8988T (cell line): ENCODE measurements around the gene DYRK1B.
A peak's percentile ranks its signal among the peaks of the same experiment; 100 is the strongest.
"Not testable (repeated sequence)": the region's sequence is repeated elsewhere in the genome, so short reads cannot be mapped to it uniquely, and the experiment has no call there.

Source experiments
- DNase-seq: peaks from one replicate; pipeline ENCODE4 v3.0.0; 2011

DYRK1B gene

DNA sequence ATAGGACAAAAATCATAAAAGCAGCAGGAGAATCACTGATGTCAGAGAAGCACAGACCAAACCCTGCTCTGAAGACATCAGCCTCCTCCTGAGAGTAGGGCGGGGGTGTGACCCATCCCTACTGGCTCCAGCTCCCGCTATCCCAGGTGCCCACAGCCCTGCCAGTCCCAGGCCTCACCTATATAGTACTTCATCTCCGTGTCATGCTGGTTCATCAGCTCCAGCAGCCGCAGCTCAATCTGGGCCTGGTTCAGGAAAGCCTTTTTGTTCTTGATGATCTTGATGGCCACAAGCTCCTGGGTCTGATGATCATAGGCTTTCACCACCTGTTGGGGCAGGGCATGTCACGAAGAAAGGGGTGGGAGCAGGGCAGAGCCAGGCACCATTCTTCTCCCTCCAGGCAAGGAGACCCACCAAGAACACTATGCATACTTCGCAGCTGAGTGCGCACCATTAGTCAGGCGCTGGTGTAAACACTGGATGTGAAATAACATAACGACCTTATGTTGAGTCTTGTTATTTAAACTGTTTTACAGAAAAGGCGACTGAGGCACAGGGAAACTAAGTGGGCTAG, 4.2 kb downstream of the DYRK1B start:
- no peak for DNase-seq

DNA sequence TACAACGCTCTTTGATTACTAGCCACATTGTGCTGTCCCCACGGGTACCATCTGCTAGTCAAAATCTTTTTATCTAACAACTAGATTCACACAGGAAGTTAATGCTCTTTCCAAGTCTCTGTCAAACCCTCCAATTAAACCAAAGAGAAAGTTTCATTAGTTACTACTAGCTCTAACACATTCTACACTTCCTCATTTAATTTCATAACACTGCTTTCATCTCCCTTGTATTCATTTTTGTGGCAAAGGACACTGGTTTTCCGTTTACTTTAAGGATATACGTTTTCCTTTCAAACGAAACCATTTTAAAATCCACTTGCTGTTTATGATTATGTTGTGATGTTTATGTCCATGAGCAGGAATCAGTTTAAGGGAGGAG, 5.3 kb downstream of the DYRK1B start:
- DNase-seq, result no peak

DNA sequence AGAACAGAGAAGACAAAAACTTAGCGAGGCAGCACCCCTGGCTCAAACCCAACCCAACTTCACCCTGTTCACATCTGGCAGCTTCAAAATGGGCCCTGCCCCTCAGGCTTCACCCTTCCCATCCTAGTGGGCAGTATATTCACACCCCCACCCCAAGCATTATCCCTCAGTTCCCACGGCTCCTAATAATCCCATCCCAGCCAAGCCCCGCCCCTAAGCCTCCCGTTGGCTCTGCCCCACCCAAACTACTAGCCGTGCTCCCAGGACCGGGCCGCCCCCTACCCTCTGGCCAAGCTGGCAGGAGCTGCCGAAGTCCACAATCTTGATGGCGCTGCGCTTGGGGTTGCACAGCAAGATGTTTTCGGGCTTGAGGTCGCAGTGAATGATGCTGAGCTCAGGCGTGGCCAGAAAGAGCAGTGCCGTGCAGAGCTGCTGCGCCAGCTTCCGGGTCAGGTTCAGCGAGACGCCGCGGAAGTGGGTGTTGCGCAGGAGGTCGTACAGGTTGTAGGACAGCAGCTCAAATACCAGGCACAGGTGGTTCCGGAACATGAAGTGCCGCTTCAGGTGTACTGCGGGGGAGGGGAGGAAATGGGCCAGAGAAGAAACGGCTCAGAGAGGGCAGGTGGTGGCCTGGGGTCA, 5.8 kb downstream of the DYRK1B start:
- no peak for DNase-seq

DNA sequence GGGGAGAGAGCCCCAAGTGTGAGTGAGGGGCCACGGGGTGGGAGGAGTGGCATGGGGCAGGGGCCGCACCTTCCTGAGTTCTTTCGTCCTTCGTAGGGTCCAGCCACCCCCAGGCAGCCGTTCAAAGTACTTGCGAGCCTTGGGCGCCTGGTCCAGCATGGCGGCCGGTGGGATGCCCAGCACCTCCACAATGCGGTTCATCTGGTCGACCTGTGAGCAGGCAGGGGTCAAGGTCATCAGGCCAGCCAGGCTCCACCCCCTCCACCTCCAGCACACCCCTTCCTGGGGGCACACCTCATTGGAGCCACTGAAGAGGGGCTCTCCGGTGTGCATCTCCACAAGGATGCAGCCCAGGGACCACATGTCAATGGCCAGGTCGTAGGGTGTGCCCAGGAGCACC, 6.7 kb downstream of the DYRK1B start:
- DNase-seq, result no peak

DNA sequence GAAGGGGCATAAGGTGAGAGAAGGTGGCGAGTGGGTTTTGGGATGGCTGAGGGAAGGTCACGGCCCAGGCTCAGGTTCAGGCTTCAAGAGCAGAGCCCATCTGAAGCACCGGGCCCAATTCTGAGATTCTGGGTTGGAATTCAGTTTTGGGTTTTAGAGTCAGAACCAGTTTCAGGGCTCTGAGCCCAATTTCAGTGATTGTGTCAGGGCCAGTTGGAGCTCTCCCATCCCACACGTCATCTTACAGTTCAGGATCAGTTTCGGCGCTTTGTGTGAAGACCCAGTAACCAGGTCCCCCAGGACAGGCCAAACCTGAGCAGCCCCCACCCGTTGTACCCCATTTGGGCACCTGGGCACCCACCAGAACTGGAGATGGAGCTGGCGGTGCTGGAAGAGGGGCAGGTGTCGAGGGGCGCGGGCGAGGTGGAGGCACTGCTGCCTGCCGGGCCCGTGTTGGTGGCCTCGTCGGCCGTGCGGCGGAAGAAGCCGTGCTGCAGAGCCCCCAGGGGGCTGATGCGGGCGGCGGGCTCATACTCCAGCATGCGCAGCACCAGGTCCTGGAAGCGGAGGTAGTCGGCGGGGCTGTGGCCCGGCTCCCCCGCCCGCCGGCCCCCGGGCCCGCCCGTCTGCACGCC, 7.5 kb downstream of the DYRK1B start:
- no peak for DNase-seq

DNA sequence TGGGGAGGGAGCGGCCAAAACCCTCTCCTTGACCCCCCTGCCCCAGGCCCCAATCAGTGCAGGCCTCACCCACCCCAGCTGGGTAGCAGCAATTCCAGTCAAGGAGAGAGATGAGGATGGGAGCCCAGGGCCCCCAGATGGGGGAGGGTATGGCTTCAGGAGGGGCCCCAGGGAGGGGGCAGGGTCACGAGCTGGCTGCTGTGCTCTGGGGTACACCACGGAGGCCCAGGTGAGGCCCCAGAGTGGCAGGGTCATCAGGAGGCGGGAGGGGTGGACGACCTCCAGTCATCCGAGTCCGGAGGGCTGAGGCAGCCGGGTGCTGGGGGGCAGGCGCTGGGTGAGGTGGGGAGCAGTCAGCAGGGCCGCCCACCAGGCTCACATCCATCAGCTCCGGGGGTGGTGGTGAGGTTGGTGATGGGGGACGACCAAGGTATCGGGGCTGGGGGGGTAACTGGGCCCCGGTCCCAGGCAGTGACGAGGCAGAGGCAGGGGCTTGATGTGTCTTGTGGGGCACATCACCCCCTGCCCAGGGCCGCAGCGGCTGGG, 8.4 kb downstream of the DYRK1B start:
- DNase-seq, result no peak

DNA sequence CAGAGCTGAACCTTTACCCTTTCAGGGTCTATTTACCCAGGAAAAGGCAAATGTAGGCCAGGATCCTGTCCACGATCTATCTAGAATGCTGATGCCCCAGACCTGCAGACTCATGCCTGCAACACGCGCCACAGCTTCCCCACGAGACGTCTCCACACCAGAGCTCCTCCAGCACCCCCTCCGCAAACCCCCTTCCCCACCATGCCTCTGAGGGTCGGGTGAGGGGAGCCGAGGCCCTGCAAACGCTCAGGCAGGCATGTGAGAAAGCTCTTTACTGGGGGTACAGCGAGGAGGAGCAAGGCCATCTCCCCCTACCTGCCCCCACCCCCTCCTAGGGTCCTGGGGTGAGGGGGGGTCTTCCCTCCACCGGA, 8.9 kb downstream of the DYRK1B start:
- no peak for DNase-seq

DNA sequence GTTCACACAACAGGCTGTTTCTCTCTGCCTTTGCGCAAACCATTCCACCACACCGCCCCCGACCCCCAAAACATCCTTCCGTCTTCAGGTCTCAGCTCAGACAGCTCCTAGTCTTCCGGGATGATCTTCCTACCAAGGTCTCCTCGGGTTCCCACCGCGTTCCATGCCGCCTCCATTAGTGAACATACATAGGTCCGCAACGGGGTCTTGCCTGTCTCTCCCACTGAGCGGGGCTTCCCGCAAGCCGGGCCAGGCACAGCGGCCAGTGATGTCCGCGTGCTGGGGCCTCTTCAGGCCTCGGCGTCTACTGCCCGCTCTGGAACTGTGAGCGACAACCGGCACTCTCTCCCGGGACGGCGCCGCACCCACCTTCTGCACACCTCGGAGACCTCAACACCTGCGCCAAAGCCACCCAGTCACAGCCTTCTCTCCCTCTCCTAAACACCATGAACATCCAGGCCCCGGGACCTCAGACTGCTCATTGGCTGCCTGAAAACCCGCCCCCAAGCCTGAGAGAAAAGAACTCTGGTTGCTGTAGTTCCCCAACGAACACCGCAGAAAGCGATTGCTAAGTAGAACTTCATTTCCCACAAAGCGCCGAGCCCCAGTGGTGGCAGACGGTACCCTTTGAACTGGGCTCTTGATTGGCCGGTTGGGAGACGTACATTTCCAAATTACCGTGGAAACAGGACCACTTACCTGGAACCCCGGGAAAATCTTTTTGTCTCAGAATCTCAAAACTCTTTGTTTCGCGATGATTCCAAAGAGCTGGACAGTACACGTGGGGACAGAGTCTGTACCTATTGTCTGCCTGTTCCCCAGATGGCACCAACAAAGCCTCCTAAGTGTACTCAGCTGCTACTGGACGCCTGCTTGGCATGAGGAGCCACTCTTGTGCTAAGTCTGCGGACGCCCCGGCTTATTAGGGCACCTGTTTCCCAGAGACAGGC, 9.5 kb downstream of the DYRK1B start:
- peak; percentile 88 for DNase-seq

DNA sequence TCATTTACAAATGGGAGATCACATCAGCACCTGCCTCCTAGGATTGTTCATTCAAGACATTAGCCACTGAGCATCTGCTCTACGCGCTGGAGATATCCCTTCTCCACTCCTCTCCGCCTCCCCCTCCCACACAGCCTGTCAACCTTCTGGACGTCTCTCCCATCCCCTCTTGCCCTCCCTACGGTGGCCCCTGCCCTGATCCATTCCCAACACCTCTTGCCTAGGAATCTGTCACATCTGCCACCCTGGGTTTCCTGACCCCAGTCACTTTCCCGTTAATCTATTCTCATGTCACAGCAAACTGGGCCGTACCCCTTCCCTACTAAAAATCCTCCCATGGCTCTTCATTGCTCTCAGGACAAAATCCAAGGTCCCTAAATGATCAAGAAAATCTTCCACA, 10.3 kb downstream of the DYRK1B start:
- no peak for DNase-seq

DNA sequence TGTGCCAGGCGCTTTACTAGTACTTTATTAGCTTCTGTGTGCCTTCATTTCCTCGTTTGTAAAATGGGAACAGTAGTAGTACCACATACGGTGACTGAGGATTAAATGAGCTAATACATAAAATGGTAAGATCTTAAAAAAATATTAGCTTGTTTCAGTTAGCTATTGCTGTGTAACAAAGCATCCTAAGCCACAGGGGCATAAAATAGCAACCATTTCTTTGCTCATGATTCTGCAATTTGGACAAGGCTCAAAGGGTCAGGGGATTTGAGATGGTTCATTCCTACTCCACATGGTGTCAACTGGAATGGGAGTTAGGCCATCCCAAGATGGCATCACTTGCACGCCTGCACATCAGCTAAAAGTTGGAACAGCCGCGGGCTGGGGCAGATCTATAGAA, 13.3 kb downstream of the DYRK1B start:
- DNase-seq, result no peak

DNA sequence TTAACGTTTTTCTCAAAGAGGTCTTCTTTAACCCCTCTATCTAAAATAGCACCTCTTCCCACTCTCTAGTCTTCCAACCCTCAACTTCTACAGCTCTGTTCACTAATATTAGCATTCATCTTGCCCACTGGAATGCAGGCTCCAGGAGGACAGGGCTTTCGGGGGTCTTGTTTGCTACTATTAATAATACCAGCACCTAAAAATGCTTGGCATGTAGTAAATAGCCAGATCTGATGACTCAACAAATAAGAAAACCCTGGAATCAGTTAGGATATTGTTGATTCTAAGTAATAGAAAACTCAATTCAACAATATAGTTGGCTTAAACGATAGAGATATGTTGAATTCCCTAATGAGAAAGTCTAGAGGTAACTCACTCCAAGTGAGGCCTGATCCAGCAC, 14.2 kb downstream of the DYRK1B start:
- DNase-seq, result no peak

DNA sequence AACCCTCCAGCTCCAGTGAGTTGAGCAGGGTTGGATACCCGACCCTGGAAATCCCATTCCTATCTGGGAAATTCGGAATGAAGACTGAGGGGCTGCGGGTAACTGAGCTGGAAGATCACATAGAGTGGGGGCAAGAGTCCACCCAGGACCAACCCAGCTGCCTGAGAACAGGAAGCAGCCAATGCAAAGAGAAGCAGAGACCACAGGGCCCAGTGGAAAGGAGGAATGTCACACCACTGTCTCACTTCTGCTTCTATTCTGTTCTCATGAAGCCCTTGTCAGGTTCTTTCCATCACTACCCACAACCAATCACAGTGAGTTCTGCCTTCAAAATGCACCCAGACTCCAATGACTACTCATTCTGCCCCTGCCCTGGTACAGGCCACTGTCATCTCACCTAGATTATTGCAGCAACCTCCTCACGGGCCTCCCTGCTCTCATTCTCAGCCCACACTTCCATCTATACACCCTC, 15.3 kb downstream of the DYRK1B start:
- no peak for DNase-seq

DNA sequence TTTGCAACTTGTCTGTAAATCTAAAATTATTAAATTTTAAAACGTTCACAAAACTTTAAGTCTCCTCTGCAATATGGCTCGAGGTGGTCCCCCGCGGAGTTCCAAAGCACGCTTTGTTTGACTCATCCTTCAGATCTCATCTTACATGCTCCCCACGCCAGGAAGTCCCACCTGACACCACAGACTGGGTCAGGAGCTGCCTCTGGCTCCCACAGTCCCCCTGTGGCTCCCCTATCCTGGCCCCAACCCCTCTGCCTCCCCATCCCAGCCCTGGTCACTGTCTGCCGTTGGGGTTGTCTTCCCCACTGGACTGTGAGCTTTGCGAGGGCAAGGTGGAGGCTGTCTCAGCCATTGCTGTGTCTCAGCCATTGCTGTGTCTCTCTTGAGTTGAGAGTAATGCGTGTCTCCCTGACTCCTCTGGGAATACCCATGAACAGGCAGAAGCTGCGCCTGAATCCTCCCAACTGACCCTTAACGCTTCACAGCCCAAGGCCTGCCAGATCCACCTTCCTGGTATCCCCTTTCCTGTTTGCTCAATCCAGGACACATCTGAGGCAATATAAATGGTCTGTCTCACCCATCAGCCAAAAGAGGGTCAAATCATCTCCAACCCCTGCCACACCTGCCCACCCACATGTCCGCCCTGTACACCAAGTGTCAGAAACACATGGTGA, 15.9 kb downstream of the DYRK1B start:
- DNase-seq, result no peak

DNA sequence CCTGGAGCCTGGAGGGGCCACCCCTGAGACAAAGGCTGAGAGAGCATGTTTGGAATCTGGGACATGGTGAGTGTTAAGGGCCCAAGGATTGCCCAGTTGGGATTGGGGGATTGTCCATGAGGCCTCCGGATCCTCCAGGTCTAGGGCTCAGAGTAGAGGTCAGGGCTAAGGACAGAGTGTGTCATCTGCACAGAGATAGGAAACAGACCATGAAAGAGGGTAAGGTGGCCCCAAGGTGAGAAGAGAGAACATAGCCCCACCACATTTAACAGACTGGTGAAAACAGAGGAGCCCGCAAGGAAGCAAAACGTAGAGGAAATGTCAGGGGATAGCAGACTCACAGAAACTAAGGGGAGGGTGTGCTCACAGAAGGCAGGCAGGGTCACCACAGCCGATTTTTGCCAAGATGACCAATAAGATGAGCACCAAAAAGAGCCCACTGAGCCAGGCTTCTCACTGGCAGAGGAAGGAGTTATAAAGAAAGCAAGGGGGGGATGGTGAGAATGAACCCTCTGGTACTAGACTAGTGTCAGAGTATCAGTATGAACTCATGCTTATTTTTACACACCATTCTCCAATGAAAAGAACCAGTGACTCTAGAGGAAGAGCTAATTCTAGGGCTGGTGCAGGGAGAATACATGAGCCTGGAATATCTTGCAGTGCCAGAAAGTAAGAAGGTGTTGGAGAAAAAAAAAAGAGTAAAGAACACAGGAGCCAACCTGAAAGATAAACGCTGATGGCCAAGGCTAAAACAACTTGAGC, 17.5 kb downstream of the DYRK1B start:
- DNase-seq, result no peak

DNA sequence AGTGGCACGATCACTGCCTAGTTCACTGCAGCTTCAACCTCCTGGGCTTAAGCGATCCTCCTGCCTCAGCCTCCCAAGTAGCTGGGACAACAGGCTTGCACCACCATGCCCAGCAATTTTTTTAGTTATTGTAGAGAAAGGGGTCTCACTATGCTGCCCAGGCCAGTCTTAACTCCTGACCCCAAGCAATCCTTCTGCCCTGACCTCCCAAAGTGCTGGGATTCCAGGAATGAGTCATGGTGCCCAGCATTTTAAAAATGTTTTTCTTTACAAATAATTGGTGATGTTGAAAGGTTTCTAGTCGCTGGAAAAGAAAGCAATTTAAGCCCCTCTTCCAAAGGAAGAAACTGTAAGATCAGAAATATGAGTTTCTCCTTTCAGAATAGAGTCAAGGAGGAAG, 19.4 kb downstream of the DYRK1B start:
- no peak for DNase-seq

DNA sequence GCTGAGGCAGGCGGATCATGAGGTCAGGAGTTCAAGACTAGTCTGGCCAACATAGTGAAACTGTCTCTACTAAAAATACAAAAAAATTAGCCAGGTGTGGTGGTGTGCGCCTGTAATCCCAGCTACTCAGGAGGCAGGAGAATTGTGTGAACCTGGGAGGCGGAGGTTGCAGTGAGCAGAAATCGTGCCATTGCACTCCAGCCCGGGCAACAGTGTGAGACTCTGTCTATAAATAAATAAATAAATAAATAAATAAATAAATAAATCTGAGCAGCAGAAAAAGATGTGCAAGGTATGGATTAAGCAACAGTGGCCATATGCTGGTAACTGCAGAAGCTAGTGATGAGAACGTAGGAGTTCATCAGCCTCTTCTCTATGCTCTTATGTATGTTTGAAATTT, 19.9 kb downstream of the DYRK1B start:
- not testable (repeated sequence) for DNase-seq

DNA sequence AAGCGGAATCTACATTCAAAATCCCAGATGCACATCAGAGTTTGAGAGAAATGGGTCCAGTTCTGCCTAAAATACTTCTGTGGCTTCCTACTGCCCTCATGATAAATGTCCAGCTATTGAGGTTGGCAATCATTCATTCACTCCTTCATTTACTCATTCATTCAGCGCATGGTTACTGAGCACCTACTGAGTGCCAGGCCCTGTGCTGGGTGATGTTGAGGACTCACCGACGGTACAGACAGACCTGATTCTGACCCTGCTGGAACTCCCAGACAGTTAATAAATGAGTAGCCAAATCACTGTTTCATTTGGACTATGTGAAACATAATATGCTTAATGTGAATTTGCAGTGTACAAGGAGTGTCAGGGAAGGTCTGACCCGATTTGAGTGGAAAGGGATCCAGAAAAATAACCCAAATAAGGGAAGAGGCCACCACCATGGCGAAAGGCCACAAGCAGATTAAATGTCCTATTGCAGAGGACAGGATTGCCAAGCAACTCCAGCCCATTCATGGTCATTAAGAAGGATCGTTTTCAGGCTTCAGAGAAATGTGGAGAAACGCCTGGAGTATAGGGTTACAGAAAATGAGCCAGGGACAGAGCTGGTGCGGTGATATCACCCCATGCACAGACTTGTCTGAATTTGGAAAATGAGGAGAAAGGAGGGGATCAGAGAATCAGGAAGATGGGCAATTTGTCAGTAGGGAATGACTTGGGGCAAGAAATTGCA, 20.5 kb downstream of the DYRK1B start:
- DNase-seq, result no peak

DNA sequence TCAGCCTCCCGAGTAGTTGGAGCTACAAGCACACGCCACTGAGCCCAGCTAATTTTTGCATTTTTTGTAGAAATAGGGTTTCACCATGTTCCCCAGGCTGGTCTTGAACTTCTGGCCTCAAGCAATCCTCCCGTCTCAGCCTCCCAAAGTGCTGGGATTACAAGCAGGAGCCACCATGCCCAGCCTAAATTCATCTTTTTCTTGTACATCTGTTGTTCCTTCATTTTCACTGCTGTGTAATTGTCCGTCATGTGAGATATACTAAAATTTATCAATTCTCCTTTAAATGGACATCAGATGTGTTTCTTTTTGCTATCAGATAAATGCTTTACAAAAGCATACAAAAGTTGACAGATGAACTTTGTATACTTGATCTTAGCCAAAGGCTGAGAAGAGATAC, 22.9 kb downstream of the DYRK1B start:
- DNase-seq, result no peak

DNA sequence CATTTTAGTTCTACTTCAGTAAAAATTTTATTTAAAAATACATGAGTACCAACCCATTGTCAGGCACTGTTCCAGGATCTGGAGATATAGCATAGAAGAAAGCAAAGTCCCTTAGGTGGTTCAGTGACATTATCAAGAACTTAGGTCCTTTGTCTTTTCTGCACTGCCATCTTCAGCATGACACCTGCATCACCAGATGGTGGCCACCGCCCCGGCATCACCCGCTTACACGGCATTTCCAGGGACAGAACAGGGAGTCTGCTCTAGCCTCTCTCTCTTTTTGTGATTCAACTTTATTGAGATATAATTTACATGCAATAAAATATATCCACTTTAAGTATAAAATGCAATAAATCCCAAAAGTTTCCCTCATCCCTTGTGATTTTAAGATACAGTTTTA, 23.5 kb downstream of the DYRK1B start:
- no peak for DNase-seq

DNA sequence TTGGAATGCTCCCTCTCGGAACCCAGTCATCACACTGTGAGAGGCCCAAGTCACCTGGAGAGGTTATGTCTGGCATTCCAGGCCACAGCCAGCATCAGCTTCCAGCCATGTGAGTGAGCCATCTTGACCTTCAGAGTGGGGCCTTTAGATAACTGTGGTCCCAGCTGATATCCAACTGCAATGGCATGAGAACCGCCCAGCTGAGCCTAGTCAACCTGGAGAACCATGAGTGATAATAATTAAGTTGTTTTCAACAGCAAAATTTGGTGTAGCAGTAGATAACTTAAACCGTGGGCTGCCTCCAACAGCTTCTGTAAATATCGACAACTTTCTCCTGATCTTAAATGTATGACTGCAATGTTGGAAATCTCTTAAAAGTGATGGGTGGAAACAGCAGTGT, 24.6 kb downstream of the DYRK1B start:
- DNase-seq, result no peak

DNA sequence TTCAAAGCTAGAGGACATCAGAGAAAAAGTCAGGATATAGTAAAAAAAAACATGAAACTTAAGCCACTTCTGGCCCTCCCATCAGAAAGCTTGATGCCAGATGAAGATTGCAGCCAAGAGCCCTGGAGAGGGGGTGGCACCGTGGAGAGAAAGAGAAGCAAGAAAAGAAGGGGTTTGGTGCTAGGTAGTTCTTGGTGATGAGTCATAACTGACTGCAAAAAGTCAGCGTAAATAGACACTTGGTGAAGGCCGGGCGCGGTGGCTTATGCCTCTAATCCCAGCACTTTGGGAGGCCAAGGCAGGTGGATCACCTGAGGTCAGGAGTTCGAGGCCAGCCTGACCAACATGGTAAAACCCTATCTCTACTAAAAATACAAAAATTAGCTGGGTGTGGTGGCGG, 25.3 kb downstream of the DYRK1B start:
- not testable (repeated sequence) for DNase-seq
